Measurements from ENCODE around the gene MAB21L2. TPM values are rescaled to one million over a fixed set of nuclear protein-coding genes. Genes with fewer than 3 reads are reported as not detected.

Gene MAB21L2
- total RNA-seq, 1 experiment from 2014 or later, result not detected

DNA sequence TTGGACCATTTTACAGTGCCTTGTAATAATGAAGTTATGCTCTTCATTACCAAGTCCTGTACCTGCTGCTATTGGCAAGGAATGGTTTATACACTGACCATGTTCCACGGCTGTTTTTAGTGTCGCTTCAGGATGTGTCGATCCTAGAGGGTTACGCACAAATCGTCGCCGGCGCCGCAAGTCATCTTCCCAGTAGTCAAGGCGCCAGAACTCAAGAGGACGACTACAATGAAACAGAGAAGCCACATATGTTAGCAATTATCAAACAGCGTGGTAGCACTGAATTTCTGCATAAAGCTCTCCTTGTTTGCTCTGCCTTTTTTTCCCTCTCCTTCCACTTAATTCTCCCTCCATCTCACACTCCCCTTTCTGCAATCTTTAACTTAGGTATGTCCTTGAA lies 17.0 kb downstream of the MAB21L2 start (continued):
- TF ChIP-seq, protein P1, sequence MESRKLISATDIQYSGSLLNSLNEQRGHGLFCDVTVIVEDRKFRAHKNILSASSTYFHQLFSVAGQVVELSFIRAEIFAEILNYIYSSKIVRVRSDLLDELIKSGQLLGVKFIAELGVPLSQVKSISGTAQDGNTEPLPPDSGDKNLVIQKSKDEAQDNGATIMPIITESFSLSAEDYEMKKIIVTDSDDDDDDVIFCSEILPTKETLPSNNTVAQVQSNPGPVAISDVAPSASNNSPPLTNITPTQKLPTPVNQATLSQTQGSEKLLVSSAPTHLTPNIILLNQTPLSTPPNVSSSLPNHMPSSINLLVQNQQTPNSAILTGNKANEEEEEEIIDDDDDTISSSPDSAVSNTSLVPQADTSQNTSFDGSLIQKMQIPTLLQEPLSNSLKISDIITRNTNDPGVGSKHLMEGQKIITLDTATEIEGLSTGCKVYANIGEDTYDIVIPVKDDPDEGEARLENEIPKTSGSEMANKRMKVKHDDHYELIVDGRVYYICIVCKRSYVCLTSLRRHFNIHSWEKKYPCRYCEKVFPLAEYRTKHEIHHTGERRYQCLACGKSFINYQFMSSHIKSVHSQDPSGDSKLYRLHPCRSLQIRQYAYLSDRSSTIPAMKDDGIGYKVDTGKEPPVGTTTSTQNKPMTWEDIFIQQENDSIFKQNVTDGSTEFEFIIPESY (IDR thresholded peaks at IDR 0.05; ENCODE audit: extremely low read depth, insufficient replicate concordance, low read length), result no peak
- no peak for TF ChIP-seq EZH2phosphoT487 (IDR thresholded peaks at IDR 0.05; ENCODE audit: borderline replicate concordance)
- no peak for TF ChIP-seq RAD21 (IDR thresholded peaks at IDR 0.05; ENCODE audit: low read depth)

DNA sequence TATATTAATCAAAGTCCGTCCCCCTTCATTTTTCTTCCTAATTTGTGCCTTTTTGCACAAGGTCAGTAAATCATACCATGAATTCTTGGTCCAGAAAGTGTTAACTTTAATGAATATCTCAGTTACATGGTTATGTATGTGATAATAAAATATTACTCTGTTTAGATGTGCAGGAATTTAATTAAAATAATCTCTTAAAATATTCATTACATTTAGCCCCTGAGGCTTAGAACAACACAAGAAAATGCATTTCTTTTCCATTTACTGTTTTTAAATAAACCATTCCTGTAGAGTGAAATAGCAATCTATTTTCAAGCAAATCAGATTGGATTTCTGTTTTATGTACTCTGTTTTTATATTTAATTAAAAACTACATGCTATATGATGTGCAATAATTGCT lies 17.6 kb downstream of the MAB21L2 start:
- H3K4me2 ChIP-seq (ENCODE audit: low read length), result no peak overlapping the region
- intact Hi-C loops (cut with micrococcal nuclease), result no loop called here
- H3K4me3 ChIP-seq (replicated peaks in 1 of 2; ENCODE audit: low read depth in 1 of 2, low read length in 2 of 2), result no peak overlapping the region
- no peak overlapping the region for H3K9ac ChIP-seq (ENCODE audit: low read length)
- H3K9me3 ChIP-seq (ENCODE audit: control insufficient read depth in 1 of 2, insufficient read depth in 1 of 2, low read depth in 1 of 2, low read length in 2 of 2), result no peaks in the 10 kb centered on the region
- DNase-seq (ENCODE audit: low read depth, low spot score), result no peak
- H3K36me3 ChIP-seq (ENCODE audit: control insufficient read depth in 1 of 2, insufficient read depth in 2 of 2, low read length in 2 of 2), result no peaks in the 10 kb centered on the region
- H3K9me2 ChIP-seq (ENCODE audit: insufficient read depth), result no peaks in the 10 kb centered on the region
- no peak overlapping the region for H2AFZ ChIP-seq (ENCODE audit: low read depth, low read length, poor library complexity, severe bottlenecking)
- no TSS peak for BruUV-seq (replicated peaks)
- ChIA-PET RAD21 (ENCODE audit: low non-redundant PET in 1 of 2, low total read pairs in 2 of 2, uncharacterized antibody in 2 of 2, unreplicated experiment in 2 of 2) (no interaction called here), POLR2A (no interaction called here), CTCF (no interaction called here)
- ATAC-seq, result no peak
- no peaks in the 10 kb centered on the region for H3K79me2 ChIP-seq (ENCODE audit: insufficient read depth, low read length)
- H4K20me1 ChIP-seq (ENCODE audit: insufficient read depth), result no peaks in the 10 kb centered on the region
- TF ChIP-seq EZH2phosphoT487 (IDR thresholded peaks at IDR 0.05; ENCODE audit: borderline replicate concordance) (no peak), JUND (IDR thresholded peaks at IDR 0.05) (no peak), CEBPB (IDR thresholded peaks at IDR 0.05; ENCODE audit: low read depth) (no peak)
- H3K4me1 ChIP-seq (ENCODE audit: control insufficient read depth in 1 of 2, insufficient read depth in 2 of 2, low read length in 2 of 2), result no peaks in the 10 kb centered on the region
- no peak overlapping the region for H3K27ac ChIP-seq (ENCODE audit: low read depth, low read length)
- no peaks in the 10 kb centered on the region for H3K27me3 ChIP-seq (ENCODE audit: insufficient read depth, low read length)

GRCh38 chr4:150600812-150601445 lies 19.0 kb downstream of the MAB21L2 start:
- DNase-seq (ENCODE audit: low read depth, low spot score), result no peak
- no peaks in the 10 kb centered on the region for H3K36me3 ChIP-seq (ENCODE audit: control insufficient read depth in 1 of 2, insufficient read depth in 2 of 2, low read length in 2 of 2)
- BruUV-seq (replicated peaks), result no TSS peak
- no peaks in the 10 kb centered on the region for H3K27me3 ChIP-seq (ENCODE audit: insufficient read depth, low read length)
- H3K9me3 ChIP-seq (ENCODE audit: control insufficient read depth in 1 of 2, insufficient read depth in 1 of 2, low read depth in 1 of 2, low read length in 2 of 2), result no peaks in the 10 kb centered on the region
- no peak for ATAC-seq
- no peaks in the 10 kb centered on the region for H3K4me1 ChIP-seq (ENCODE audit: control insufficient read depth in 1 of 2, insufficient read depth in 2 of 2, low read length in 2 of 2)
- H2AFZ ChIP-seq (ENCODE audit: low read depth, low read length, poor library complexity, severe bottlenecking), result no peak overlapping the region
- no peaks in the 10 kb centered on the region for H3K79me2 ChIP-seq (ENCODE audit: insufficient read depth, low read length)
- H3K9me2 ChIP-seq (ENCODE audit: insufficient read depth), result no peaks in the 10 kb centered on the region
- ChIA-PET CTCF (no interaction called here), RAD21 (ENCODE audit: low non-redundant PET in 1 of 2, low total read pairs in 2 of 2, uncharacterized antibody in 2 of 2, unreplicated experiment in 2 of 2) (no interaction called here), POLR2A (no interaction called here)
- TF ChIP-seq CEBPB (IDR thresholded peaks at IDR 0.05; ENCODE audit: low read depth) (no peak), MAX (IDR thresholded peaks at IDR 0.05) (no peak), EZH2phosphoT487 (IDR thresholded peaks at IDR 0.05; ENCODE audit: borderline replicate concordance) (no peak), SIN3A (IDR thresholded peaks at IDR 0.05; ENCODE audit: low read depth) (no peak), CBX3 (IDR thresholded peaks at IDR 0.05; ENCODE audit: low read depth) (no peak)
- no peak overlapping the region for H3K27ac ChIP-seq (ENCODE audit: low read depth, low read length)
- no peak overlapping the region for H3K4me2 ChIP-seq (ENCODE audit: low read length)
- H3K9ac ChIP-seq (ENCODE audit: low read length), result no peak overlapping the region
- intact Hi-C loops (cut with micrococcal nuclease), result no loop called here
- H3K4me3 ChIP-seq (replicated peaks in 1 of 2; ENCODE audit: low read depth in 1 of 2, low read length in 2 of 2), result no peak overlapping the region
- no peaks in the 10 kb centered on the region for H4K20me1 ChIP-seq (ENCODE audit: insufficient read depth)
